Measurements from ENCODE around the gene TRAPPC2L. TPM values are rescaled to one million over a fixed set of nuclear protein-coding genes. Genes with fewer than 3 reads are reported as not detected.
A peak's percentile ranks its signal among the peaks of the same experiment; 100 is the strongest.

TRAPPC2L gene
- total RNA-seq, 1 donor from 2014 or later: 50.6 TPM

DNA sequence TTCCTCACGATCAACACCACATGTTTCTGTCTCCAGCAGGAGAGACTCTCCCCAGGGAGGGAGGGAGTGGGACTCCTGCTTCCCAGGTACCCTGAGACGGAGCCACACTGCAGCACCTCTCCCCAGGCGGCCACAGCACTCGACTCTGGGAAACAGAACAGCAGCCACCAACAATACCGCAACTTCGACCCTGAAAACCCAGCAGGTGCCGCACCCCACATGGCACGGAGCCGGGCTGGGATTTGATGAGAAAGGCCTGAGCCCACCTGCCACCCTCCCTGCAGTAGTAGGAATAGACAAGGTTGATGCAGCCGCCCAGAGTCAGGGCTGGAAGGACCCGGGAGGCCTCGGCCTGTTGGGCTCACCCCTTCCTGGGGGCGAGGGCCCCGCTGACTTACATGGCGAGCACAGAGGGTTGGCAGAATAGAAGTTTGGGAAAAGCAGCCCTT lies 14.6 kb upstream of the TRAPPC2L start:
- Mint-ChIP-seq H3K27me3 (ENCODE audit: unreplicated experiment) (peaks cover 7% of the 10 kb centered on the region), H3K9me3 (ENCODE audit: unreplicated experiment) (peaks cover 3% of the 10 kb centered on the region), H3K36me3 (ENCODE audit: unreplicated experiment) (no peaks in the 10 kb centered on the region), H3K4me3 (ENCODE audit: unreplicated experiment) (no peak overlapping the region), H3K27ac (ENCODE audit: unreplicated experiment) (peak overlapping the region; percentile 62), H3K4me1 (ENCODE audit: low read depth, unreplicated experiment) (peaks cover 2% of the 10 kb centered on the region)
- DNase-seq: no peak
- TF ChIP-seq, protein P1, sequence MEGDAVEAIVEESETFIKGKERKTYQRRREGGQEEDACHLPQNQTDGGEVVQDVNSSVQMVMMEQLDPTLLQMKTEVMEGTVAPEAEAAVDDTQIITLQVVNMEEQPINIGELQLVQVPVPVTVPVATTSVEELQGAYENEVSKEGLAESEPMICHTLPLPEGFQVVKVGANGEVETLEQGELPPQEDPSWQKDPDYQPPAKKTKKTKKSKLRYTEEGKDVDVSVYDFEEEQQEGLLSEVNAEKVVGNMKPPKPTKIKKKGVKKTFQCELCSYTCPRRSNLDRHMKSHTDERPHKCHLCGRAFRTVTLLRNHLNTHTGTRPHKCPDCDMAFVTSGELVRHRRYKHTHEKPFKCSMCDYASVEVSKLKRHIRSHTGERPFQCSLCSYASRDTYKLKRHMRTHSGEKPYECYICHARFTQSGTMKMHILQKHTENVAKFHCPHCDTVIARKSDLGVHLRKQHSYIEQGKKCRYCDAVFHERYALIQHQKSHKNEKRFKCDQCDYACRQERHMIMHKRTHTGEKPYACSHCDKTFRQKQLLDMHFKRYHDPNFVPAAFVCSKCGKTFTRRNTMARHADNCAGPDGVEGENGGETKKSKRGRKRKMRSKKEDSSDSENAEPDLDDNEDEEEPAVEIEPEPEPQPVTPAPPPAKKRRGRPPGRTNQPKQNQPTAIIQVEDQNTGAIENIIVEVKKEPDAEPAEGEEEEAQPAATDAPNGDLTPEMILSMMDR (IDR thresholded peaks at IDR 0.05; ENCODE audit: partially characterized antibody, unreplicated experiment): no peak

- peaks cover 7% of the 10 kb centered on the region for H3K27me3 Mint-ChIP-seq (ENCODE audit: unreplicated experiment)
- H3K9me3 Mint-ChIP-seq (ENCODE audit: unreplicated experiment): peaks cover 3% of the 10 kb centered on the region
- no peak overlapping the region for H3K4me3 Mint-ChIP-seq (ENCODE audit: unreplicated experiment)
- no peaks in the 10 kb centered on the region for H3K36me3 Mint-ChIP-seq (ENCODE audit: unreplicated experiment)
- H3K27ac Mint-ChIP-seq (ENCODE audit: unreplicated experiment): no peak overlapping the region
- H3K4me1 Mint-ChIP-seq (ENCODE audit: low read depth, unreplicated experiment): peaks cover 2% of the 10 kb centered on the region
- DNase-seq: no peak
- TF ChIP-seq, protein P1 (IDR thresholded peaks at IDR 0.05; ENCODE audit: partially characterized antibody, unreplicated experiment): no peak
These were observed 14.1 kb upstream of the TRAPPC2L start for GRCh38 chr16:88842806-88843205.

GRCh38 chr16:88843256-88843655 lies 13.7 kb upstream of the TRAPPC2L start:
- DNase-seq: no peak
- Mint-ChIP-seq H3K9me3 (ENCODE audit: unreplicated experiment) (peaks cover 3% of the 10 kb centered on the region), H3K27me3 (ENCODE audit: unreplicated experiment) (peaks cover 7% of the 10 kb centered on the region), H3K27ac (ENCODE audit: unreplicated experiment) (no peak overlapping the region), H3K4me3 (ENCODE audit: unreplicated experiment) (no peak overlapping the region), H3K36me3 (ENCODE audit: unreplicated experiment) (no peaks in the 10 kb centered on the region), H3K4me1 (ENCODE audit: low read depth, unreplicated experiment) (peaks cover 2% of the 10 kb centered on the region)
- TF ChIP-seq, protein P1 (IDR thresholded peaks at IDR 0.05; ENCODE audit: partially characterized antibody, unreplicated experiment): no peak

- Mint-ChIP-seq H3K27ac (ENCODE audit: unreplicated experiment) (peak overlapping the region; percentile 79), H3K9me3 (ENCODE audit: unreplicated experiment) (peaks cover 3% of the 10 kb centered on the region), H3K36me3 (ENCODE audit: unreplicated experiment) (no peaks in the 10 kb centered on the region), H3K4me3 (ENCODE audit: unreplicated experiment) (no peak overlapping the region), H3K4me1 (ENCODE audit: low read depth, unreplicated experiment) (peaks cover 2% of the 10 kb centered on the region), H3K27me3 (ENCODE audit: unreplicated experiment) (peaks cover 7% of the 10 kb centered on the region)
- TF ChIP-seq, protein P1 (IDR thresholded peaks at IDR 0.05; ENCODE audit: partially characterized antibody, unreplicated experiment): peak; percentile 19
- DNase-seq: no peak
These were observed 12.4 kb upstream of the TRAPPC2L start for GRCh38 chr16:88844419-88845036.

DNA sequence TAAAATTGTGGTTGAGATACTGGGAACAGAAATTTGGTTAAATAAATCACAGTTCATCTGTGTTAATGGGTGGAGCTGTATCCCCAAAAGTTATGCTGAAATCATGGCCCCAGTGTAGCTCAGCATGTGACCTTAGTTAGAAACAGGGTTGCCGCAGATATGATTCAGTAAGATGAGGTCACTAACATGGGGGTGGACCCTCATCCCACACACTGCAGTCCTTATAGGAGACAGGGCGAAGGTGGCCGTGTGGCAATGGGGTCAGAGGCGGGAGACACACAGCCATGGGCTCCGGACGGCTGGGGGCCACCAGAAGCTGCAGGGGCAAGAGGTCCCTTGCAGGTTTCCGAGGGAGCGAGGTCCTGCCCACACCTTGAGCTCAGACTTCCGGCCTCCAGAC lies 10.8 kb upstream of the TRAPPC2L start:
- H3K27me3 Mint-ChIP-seq (ENCODE audit: unreplicated experiment): peaks cover 5% of the 10 kb centered on the region
- TF ChIP-seq, protein P1 (IDR thresholded peaks at IDR 0.05; ENCODE audit: partially characterized antibody, unreplicated experiment): no peak
- peaks cover 4% of the 10 kb centered on the region for H3K9me3 Mint-ChIP-seq (ENCODE audit: unreplicated experiment)
- H3K4me1 Mint-ChIP-seq (ENCODE audit: low read depth, unreplicated experiment): peaks cover 2% of the 10 kb centered on the region
- no peak overlapping the region for H3K4me3 Mint-ChIP-seq (ENCODE audit: unreplicated experiment)
- DNase-seq: no peak
- H3K36me3 Mint-ChIP-seq (ENCODE audit: unreplicated experiment): no peaks in the 10 kb centered on the region
- no peak overlapping the region for H3K27ac Mint-ChIP-seq (ENCODE audit: unreplicated experiment)

Measured in glutamatergic neuron (in vitro differentiated cells).